ENCODE measurements around the gene CAPG.

CAPG gene

DNA sequence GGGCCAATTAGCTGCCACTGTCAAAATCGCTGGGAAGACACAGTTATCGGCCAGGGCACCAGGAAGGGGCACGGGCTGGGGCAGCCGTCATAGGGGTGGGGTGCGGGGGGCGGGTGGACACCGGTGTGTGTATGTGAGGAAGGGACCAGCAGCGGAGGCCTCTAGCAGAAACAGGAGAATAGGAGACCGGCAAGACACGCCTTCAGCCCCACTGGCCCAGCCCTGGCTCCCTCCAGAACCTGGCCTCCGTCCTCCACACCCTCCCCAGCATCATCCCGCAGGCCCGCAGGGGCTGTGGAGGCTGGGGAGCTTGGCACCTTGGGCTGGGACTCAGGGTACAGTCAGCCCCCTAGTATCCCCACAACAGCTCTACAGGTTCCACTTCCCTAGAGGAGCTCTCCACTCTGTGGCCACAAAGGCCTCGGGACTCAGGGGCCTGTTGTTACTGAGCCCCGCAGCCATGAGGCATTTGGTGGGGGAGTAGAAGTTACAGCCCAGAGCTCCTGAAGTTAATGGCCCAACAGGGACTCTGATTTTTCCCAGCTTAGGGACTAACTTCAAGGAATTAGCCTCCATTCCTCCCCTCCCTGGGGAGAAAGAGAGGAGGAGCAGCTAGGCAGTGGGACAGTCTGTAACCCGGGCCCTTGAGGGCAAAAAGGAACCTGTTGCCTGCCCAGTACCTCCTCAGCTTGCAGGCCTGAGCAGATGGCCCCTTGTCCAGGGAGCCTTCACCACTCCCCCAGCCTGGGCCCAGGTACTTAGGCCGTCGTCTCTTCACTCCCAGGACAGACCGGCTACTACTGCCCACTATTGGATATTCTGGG is 28.2 kb upstream of the CAPG start:
- no peak for DNase-seq

DNA sequence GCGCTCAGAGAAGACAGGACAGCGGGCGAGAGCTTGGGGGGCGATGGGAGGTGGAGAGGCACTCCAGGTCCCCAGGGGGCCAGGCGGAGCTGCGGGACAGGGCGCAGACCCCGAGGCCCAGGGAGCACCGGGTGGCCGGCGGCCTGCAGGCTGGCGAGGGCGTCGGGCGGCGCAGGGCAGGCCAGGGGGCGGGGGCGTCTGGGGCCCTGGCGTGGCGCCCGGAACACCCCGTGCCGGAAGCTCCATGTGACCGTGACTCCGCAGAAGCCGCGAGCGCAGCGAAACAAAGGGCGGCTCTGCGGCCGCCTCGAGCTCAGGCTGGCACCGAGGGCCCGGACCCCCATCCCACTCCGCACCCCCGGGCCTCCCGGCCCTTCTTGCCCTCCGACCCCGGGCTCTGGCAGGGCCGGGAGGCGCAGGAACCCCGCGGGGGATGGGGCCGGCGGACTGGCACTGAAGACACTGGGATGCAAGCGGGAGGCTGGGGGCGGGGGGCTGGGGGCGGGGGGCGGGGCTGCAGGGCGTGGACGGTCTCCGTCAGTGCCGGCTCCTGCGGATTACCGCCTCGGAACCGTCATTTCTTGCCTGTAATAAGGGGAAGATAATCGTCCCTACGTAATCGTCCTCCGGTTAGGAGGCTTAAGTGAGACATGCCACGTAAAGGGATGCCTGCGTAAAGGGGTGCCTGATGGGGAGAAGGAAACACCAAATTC is 27.5 kb upstream of the CAPG start:
- DNase-seq: peak; percentile 80 to 83

- no peak for DNase-seq
Observed at GRCh38 chr2:85436836-85437487, 26.8 kb upstream of the CAPG start.

GRCh38 chr2:85435981-85436835 is 26.0 kb upstream of the CAPG start:
- no peak for DNase-seq

- DNase-seq: no peak
Observed at GRCh38 chr2:85435220-85435958, 25.2 kb upstream of the CAPG start.

GRCh38 chr2:85434696-85435095 is 24.5 kb upstream of the CAPG start:
- DNase-seq: no peak

- DNase-seq: no peak
Observed at GRCh38 chr2:85433511-85434089, 23.4 kb upstream of the CAPG start.

DNA sequence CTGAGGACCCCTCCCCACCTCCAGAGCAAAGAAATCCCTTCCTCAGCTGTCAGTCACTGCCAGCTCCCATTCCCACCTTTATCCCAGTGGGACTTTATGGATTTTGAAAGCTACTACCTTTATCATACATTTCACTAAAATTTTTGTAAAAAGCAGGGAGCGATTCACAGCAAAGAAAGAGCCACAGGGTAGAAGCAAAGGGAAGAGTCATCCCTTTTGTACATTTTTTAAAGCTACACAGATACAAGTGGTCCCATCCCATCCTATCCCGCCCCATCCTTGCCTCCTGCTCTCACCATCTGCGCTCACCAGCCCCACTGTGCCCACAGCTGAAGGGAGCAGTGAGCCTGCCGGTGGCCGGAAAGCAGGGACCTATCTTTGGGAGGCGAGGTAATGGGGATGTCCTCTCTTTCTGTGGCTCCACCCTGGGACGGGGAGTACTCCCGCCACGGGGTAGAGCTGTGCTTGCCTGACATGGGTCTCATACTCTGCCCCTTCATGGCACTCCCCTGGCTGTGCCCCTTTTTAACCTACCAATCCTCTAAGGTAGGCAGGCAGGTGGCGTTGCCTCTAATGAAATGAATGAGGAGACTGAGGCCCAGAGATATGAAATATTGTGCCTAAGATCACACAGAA is 21.5 kb upstream of the CAPG start:
- no peak for DNase-seq

- DNase-seq: no peak
Observed at GRCh38 chr2:85430752-85431569, 20.8 kb upstream of the CAPG start.

GRCh38 chr2:85429924-85430289 is 19.7 kb upstream of the CAPG start:
- no peak for DNase-seq

DNA sequence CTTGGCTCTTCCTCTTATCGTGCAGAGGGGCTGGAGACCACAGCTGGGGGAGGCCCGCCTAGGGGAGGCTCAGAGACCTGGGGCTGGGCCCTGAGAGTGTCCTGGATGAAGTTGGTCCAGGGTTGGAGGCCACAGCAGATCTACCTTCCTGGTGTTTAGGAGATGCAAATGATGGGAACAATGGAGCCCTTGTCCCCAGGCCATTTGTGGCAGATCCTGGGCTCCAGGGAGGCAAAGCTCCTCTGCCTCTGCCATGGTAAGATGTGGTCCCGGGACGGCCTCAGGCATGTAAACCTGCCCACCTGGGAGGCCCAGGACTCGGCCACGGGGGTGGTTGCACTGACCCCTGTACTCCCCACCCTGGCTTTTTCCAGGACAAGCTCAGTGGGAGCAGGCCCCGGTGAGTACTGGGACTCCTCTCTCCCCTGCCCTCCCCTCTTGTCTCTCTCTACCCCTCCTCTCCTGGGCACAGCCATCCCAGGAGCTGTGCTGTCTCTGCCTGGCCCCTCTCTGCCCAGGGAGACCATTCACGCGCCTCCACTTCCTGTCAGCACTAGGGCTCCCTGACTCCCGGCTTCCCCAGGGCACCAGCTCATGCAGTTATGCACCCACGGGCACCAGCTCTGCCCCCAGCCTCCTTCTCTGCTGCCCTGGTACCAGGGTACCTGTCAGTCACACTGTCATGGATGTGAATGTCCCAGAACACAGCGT is 19.2 kb upstream of the CAPG start:
- DNase-seq: no peak

DNA sequence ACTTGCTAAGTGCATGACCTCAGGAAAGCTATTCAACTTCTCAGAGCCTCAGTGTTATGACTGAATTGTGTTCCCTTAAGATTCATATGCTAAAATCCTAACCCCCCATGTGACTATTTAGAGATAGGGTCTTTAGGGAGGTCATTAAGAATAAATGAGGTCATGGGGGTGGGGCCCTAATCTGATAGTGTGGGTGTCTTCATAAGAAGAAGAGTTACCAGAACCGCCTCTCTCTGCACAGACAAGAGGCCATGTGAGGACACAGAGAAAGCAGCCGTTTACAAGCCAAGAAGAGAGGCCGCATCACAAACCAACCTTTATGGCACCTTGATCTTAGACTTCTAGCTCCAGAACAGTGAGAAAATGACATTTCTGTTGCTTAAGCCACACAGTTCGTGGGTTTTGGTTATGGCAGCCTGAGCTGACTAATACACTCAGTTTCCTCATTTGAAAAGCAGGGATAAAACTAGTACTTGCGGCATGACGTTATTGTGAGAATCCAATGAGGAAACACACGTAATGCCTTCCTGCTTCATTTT is 18.2 kb upstream of the CAPG start:
- DNase-seq: no peak

GRCh38 chr2:85427300-85427835 is 17.2 kb upstream of the CAPG start:
- no peak for DNase-seq

DNA sequence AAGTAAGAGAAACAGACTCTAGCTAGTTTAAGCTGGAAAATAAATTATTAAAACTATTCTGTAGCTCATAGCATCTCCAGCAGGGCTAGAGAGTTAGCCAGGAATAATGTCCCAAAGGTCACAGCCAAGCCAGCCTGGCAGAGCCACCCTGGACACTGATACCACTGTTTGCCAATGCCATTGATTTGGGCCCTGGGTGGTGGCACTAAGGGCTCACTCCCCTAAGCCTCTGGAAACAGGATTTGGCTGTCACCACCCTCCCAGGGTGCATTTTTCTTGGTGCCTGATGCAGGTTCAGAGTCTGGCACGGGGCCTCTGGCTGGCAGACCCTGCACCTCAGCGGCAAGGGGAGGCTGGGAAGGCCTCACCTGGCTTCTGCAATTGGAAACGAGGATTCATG is 15.4 kb upstream of the CAPG start:
- no peak for DNase-seq

GRCh38 chr2:85423525-85423924 is 13.4 kb upstream of the CAPG start:
- no peak for DNase-seq

GRCh38 chr2:85422072-85422457 is 11.9 kb upstream of the CAPG start:
- no peak for DNase-seq

DNA sequence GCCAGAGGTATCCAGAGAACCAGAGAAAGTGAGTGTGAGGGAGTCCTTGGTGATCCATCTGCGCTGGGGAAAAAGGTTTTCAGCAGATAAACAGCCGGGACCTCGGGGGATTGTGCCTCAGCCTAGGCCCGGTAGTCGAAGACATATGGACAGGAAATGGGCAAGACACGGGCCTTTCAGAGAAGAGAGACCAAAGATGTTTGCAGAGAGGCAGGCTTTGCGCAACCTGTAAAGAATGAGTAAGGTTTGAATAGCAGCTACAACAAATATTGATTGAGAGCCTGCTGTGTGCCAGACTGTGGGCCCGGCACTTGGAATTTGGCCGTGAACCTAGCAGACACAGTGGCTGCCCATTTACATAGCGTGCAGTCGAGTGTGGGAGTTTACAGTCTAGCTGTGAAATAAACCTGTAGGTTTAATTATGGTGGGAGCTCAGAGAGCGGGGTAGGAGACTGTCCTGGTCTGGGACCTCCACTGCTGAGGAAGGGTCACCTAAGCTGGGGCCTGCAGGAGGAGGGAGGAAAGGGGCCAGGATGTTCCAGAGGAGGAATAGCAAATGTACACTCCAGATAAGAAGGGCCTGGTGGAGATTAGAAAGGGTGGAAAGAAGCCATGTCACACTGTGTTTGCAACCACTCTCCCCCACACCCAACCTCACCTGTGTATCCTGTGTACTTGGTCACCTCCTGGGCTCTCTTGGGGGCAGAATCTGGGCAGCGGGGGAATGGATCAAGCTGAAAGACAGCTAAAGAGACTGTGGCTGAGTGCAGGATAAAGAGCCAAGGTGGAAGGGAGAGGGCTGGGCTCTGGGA is 11.3 kb upstream of the CAPG start:
- no peak for DNase-seq

- DNase-seq: peak; percentile 86 to 90
Observed at GRCh38 chr2:85420536-85421259, 10.5 kb upstream of the CAPG start.

Data from CD4-positive, alpha-beta T cell treated with Interferon alpha-2 for 1 hour (primary cell).